GM19372 (cell line): ENCODE results near the gene TEX48.

Experiments used
- ATAC-seq: cut with Tn5 transposase; IDR thresholded peaks from one replicate; pipeline ENCODE4 v1.9.1; 2021; ENCODE audit warnings: mild to moderate bottlenecking, low read depth, moderate library complexity; ENCODE audit not compliant: unreplicated experiment

The TEX48 gene

DNA sequence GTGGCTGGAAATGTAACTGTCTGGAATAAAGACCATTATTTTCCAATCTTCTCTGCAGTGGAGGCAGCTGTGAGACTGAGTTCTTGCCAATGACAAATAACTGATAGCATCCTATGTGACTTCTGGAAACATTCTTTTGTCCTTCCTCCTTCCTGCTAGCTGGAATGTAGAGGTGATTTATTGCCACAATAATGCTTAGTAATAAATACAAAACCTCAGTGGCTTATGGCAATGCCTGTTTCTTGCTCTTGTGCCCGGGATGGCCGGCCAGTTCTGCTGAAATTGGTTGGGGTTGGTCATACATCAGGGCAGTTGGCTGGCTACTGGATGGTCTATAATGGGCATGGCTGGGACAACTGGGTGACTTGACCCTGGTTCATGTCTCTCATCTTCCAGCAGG, 12.2 kb upstream of the TEX48 start:
- no peak for ATAC-seq

- ATAC-seq, result no peak
These were observed 11.4 kb upstream of the TEX48 start for GRCh38 chr9:114693248-114693855.

DNA sequence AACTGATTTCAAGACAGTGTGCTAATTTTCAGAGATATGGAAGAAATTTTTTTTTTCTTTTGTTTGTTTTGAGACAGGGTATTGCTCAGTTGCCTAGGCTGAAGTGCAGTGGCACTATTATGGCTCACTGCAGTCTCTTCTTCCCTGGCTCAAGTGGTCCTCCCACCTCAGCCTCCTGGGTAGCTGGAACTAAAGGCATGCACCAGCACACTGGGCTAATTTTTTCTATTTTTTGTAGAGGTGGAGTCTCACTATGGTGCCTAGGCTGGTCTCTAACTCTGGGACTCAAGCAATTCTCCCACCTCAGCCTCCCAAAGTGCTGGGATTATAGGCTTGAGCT, 9.9 kb upstream of the TEX48 start:
- no peak for ATAC-seq

- ATAC-seq, result no peak
These were observed 9.3 kb upstream of the TEX48 start for GRCh38 chr9:114691046-114691955.

- no peak for ATAC-seq
These were observed 8.3 kb upstream of the TEX48 start for GRCh38 chr9:114690308-114690707.

DNA sequence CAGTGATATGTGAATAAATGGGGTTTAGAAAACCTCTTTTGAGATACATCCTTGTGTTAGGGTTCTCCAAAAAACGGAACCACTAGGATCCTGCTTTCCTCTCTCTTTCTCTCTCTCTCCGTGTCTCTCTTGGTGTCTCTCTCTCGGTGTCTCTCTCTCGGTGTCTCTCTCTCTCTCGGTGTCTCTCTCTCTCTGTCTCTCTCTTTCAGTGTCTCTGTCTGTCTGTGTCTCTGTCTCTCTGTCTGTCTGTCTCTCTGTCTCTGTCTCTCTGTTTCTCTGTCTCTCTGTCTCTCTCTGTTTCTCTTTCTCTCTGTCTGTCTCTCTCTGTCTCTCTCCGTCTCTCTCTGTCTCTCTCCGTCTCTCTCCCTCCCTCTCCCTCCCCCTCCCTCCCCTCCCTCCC, 7.8 kb upstream of the TEX48 start:
- no peak for ATAC-seq

GRCh38 chr9:114688909-114689610, 7.1 kb upstream of the TEX48 start:
- ATAC-seq, result no peak

DNA sequence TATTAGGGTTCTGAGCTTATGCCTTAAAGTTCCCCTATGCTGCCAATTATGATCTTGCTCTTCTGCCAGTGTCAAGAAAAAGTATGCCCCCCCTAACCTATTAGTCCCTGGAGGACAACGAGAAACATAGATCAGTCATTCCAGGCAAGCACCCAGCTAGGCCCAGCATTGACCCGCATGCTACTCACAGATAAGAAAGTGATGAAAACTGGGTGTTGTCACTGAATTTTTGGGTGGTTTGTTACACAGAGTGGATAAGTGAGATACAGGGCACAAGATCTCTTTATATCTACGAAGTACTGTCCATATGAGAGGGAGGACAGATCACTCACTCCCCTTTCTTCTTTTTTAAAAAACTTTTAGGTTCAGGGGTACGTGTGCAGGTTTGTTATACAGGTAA, 6.4 kb upstream of the TEX48 start:
- ATAC-seq, result no peak

DNA sequence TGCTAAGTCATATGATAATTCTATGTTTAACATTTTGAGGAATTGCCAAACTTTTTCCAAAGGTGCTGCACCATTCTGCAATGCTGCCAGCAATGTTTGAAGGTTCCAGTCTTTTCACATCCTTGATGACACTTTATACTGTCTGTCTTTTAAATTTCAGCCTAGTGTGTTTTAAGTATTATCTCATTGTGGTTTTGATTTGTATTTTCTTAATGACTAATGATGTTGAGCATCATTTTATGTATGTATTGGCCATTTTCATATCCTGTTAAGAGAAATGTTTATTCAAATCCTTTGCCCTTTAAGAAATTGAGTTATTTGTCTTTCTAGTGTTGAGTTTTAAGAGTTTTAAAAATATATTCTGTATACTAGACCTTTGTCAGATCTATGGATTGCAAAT, 5.0 kb upstream of the TEX48 start:
- no peak for ATAC-seq

DNA sequence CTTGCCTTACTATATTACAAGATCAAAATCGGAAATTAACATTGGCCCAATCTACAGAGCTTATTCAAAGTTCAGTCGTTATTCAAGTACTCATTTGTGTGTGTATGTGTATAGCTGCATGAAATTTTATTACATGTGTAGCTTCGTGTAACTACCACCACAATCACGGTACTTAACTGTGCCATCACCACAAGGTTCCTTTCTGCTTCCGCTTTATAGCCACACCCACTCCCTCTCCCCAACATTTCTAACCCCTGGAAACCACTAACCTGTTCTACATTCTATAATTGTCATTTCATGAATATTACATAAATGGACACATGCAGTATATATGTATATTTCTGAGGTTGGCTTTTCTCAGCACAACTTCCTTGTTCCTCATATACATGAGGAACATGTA, 4.0 kb upstream of the TEX48 start:
- ATAC-seq, result no peak

GRCh38 chr9:114684036-114684435, 2.0 kb upstream of the TEX48 start:
- no peak for ATAC-seq

DNA sequence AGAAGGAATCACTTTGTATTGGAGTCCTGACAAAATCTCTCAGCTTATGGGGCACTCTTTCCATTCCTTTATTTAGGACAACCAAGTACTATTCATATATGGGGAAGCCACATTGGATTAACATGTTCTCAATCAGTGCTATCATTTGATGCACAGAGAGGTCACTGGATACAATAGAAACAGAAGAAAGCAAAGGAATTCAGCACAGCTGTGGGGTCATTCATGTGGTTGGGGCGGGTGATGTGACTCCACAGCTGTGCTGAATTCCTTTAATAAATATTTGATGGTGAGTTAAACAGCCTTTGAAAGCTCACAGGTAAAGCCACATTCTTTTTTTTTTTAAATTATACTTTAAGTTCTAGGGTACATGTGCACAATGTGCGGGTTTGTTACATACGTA, 854 bp upstream of the TEX48 start:
- no peak for ATAC-seq

DNA sequence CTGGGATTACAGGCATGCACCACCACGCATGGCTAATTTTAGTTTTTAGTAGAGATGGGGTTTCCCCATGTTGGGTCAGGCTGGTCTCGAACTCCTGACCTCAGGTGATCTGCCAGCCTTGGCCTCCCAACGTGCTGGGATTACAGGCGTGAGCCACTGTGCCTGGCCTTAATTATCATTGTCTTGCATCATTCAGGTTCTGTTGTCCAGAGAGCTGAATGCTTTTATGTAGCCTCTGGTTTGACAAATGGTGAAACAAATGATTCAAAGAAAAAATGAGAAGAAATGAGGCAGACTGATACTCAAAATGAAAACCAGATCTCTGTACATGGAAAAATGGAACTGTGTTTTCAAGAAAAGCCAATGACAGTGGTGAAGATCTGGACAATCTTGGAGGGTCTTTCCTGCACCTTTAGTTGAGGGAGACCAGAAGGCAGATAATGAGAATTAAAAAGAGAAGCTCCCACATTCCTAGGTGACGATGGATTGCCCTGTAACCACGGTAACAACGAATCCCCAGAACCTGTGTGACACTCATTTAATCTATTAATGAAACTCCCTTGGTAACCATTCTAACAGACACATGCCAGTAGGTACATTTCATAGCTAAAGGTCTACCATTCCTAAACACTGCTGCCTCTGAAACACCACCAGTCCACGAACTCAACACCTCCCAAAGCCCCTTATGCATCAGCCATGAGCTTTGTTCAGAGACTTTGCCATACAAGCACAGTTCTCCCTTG, 1.6 kb downstream of the TEX48 start:
- ATAC-seq, result no peak

DNA sequence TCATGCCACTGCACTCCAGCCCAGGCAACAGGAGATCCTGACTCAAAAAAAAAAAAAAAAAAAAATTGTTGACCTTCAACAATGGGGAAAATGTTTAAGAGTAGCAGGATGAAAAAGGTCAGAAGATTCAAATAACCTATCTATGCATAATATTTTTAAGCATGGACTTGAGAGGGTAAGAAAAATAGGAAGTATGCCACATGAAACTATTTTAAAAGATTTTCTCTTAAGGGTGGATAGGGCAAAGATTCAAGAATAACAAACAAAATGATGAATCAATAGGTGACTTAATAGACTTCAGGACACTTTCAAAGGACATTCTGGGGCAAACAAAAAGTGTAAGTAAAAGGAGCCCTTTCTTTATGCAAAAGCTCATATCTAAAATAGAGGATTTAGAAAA, 3.2 kb downstream of the TEX48 start:
- ATAC-seq, result no peak

GRCh38 chr9:114678130-114678529, 3.9 kb downstream of the TEX48 start:
- no peak for ATAC-seq

DNA sequence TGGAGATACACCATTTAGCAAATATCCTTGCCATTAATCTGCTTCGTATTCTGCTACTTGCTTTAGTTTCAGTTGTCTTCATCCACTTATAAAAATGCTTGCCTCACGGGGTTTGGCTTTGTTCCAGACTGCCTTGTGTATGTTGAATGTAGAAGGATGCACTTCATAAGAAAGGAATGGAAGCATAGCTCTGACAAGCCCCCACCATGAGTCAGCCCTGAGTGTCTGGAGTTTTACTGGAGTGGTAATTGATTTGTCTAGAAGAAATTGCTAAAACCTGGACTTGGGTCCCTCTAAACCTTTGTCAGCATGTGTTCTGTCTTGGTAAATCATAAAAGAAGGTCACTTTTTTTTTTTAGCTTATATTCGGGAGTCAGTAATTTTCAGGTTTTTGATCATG, 4.6 kb downstream of the TEX48 start:
- ATAC-seq, result no peak

GRCh38 chr9:114676901-114677300, 5.1 kb downstream of the TEX48 start:
- ATAC-seq, result no peak

DNA sequence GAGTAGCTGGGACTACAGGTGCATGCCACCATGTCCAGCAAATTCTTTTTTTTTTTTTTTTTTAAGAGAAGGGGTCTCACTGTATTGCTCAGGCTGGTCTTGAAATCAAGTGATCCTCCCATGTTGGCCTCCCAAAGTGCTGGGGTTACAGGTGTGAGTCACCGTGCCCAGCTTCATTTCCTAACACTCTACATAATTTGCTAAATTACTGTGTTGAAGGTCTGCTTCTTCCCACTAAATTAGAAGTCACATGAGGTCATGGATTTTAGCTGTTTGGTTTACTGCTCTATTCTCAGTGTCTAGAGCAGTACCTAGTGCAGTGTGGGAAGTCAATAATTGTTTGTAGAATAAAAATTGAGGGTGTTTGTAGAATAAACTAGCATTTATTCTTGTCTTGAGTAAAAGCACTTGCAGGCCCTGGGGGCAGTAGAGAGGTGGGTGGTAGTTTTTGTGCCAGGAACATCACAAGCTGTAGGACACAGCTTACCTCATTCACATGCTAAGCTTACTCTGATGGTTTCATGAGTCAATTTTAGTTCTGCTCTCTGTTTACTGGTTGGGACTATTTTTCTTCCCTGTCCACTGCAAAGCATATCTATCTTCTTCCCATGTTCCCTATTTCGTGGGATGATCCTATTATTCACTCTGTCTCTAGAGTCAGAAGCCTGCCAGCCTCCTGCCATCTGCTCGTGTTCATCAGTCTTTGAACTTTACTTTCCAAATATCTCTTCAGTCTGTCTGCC, 7.0 kb downstream of the TEX48 start:
- ATAC-seq, result no peak

GRCh38 chr9:114674076-114674797, 7.8 kb downstream of the TEX48 start:
- ATAC-seq, result no peak

DNA sequence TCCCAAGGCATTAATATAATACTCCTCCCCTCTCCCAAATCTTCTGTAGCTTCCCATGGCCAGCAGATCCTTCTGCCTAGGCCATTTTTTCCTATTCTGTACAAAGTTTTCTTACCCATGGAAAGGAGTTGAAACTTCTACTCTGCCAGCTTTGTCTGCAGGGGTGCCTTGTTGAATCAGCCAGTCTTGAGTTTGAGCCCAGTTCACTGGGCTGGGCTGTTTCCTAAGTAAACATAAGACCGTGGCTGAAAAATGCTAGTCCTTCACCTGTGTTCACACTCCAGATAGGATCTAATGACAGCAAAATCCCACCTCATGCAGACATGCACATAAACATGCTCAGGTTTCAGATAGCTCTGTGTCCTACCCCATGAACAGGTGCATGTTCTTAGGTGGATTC, 10.4 kb downstream of the TEX48 start:
- ATAC-seq, result no peak
